ENCODE results near the gene ULK1.

GRCh38 chr12:131863711-131864396 is 30.6 kb upstream of the ULK1 start:
- no peak for TF ChIP-seq CTCF (IDR thresholded peaks at IDR 0.05 in 4 of 5, conservative IDR thresholded peaks at IDR 0.05 in 1 of 5)
- TF ChIP-seq POLR2A (IDR thresholded peaks at IDR 0.05) = no peak
